ENCODE results near the gene NUMBL. TPM values are rescaled to one million over a fixed set of nuclear protein-coding genes. Genes with fewer than 3 reads are reported as not detected.
"Not testable (repeated sequence)": the region's sequence is repeated elsewhere in the genome, so short reads cannot be mapped to it uniquely, and the experiment has no call there.

NUMBL gene
- total and polyA plus RNA-seq, 2 of the 13 experiments (the other 11 are each of a cell fraction or from before 2014, with no cell fraction given), result 0.49 to 2.3 TPM

DNA sequence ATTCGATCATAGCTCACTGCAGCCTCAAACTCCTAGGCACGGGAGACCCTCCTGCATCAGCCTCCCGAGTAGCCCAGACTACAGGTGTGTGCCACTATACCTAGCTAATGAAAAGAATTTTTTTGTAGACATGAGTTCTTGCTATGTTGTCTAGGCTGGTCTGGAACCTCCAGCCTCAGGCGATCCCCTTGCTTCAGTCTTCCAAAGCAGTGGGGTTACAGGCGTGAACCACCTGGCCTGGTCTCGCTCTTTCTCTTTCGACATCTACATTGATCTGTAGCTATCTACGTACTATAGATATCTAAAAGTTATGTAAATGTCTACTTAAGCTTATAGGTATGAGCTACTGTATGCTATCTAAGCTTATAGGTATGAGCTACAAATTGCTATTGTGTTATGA lies 32.4 kb downstream of the NUMBL start:
- no peak overlapping the region for H3K27ac ChIP-seq (ENCODE audit: extremely low read length, insufficient read depth, low read length)
- no peaks in the 10 kb centered on the region for H3K9me3 ChIP-seq (ENCODE audit: low read length)
- no peaks in the 10 kb centered on the region for H3K79me2 ChIP-seq (ENCODE audit: insufficient read depth, low read length)
- H3K36me3 ChIP-seq (replicated peaks in 1 of 2; ENCODE audit: control insufficient read depth in 1 of 2, insufficient read depth in 2 of 2, low read length in 2 of 2), result no peaks in the 10 kb centered on the region
- no peak for TF ChIP-seq MBNL3 (CRISPR knock-in tag; conservative IDR thresholded peaks at IDR 0.05)
- no peak for TF ChIP-seq ZSCAN30 (CRISPR knock-in tag; IDR thresholded peaks at IDR 0.05)
- TF ChIP-seq, protein P1, sequence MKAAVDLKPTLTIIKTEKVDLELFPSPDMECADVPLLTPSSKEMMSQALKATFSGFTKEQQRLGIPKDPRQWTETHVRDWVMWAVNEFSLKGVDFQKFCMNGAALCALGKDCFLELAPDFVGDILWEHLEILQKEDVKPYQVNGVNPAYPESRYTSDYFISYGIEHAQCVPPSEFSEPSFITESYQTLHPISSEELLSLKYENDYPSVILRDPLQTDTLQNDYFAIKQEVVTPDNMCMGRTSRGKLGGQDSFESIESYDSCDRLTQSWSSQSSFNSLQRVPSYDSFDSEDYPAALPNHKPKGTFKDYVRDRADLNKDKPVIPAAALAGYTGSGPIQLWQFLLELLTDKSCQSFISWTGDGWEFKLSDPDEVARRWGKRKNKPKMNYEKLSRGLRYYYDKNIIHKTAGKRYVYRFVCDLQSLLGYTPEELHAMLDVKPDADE (CRISPR knock-in tag; IDR thresholded peaks at IDR 0.05), result no peak
- no peak for TF ChIP-seq KDM1A (CRISPR knock-in tag; IDR thresholded peaks at IDR 0.05)
- TF ChIP-seq TEAD3 (CRISPR knock-in tag; optimal IDR thresholded peaks at IDR 0.05; ENCODE audit: borderline replicate concordance), result no peak
- no peak for TF ChIP-seq TCF7L2 (IDR thresholded peaks at IDR 0.05; ENCODE audit: low read depth, low read length)
- in situ Hi-C loops (cut with HindIII; ENCODE audit: extremely low pct_ligation_motif_present, low pct_unique_long_range_greater_than_20kb), result loop anchor here (25.0 kb wide), 1 partner anchor 479 kb away; no protein-coding TSS in a partner anchor
- no peaks in the 10 kb centered on the region for H4K20me1 ChIP-seq (ENCODE audit: insufficient read depth, low read length)
- no peaks in the 10 kb centered on the region; the same call in 1 of the 2 replicates for H3K4me1 ChIP-seq (ENCODE audit: insufficient read depth, low read length)
- H2AFZ ChIP-seq (ENCODE audit: low read length), result no peak overlapping the region
- DNase-seq (ENCODE audit: low spot score), result no peak
- H3K9ac ChIP-seq (ENCODE audit: insufficient read depth, low read depth, low read length), result no peak overlapping the region
- FAIRE-seq, result no peak
- intact Hi-C loops (cut with micrococcal nuclease; ENCODE audit: unreplicated experiment), result no loop called here
- no peak overlapping the region for H3K4me2 ChIP-seq (ENCODE audit: low read depth, low read length)
- H3K4me3 ChIP-seq (replicated peaks in 1 of 3; ENCODE audit: insufficient read depth in 1 of 3, low read depth in 2 of 3, low read length in 3 of 3), result no peak overlapping the region
- 38% methylated on average over 8 of the region's 8 CpGs for WGBS (ENCODE audit: low lambda C conversion rate)
- no TSS peak for BruUV-seq (replicated peaks)
- no peak for ATAC-seq
- POLR2A ChIA-PET, result no interaction called here
- CTCF ChIA-PET (ENCODE audit: low intra/inter-chr PET ratio, low total read pairs), result no interaction called here
- peaks cover 0 to 28% of the 10 kb centered on the region in 2 experiments; a peak in 3 of 5 replicates for H3K27me3 ChIP-seq (ENCODE audit: control insufficient read depth in 1 of 2, insufficient read depth in 2 of 2, low read length in 2 of 2)

DNA sequence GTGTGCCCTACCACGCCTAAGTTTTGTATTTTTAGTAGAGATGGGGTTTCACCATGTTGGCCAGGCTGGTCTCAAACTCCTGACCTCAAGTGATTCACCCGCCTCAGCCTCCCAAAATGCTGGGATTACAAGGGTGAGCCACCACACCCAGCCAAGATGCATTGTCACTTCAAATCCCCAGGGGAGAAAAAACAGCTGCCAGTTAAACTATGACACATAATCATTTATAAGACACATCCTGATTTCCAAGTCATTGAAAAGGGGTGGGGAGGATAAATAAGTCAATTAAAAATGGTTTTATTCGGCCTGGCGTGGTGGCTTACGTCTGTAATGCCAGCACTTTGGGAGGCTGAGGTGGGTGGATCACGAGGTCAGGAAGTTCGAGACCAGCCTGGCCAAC lies 34.8 kb downstream of the NUMBL start:
- H3K9ac ChIP-seq (ENCODE audit: insufficient read depth, low read depth, low read length); H3K36me3 ChIP-seq (replicated peaks in 1 of 2; ENCODE audit: control insufficient read depth in 1 of 2, insufficient read depth in 2 of 2, low read length in 2 of 2); ATAC-seq; intact Hi-C loops (cut with micrococcal nuclease; ENCODE audit: unreplicated experiment); FAIRE-seq; H2AFZ ChIP-seq (ENCODE audit: low read length); H3K4me3 ChIP-seq (replicated peaks in 1 of 3; ENCODE audit: insufficient read depth in 1 of 3, low read depth in 2 of 3, low read length in 3 of 3); H3K9me3 ChIP-seq (ENCODE audit: low read length); H4K20me1 ChIP-seq (ENCODE audit: insufficient read depth, low read length); POLR2A ChIA-PET; BruUV-seq (replicated peaks); H3K79me2 ChIP-seq (ENCODE audit: insufficient read depth, low read length); H3K4me2 ChIP-seq (ENCODE audit: low read depth, low read length); H3K27ac ChIP-seq (ENCODE audit: extremely low read length, insufficient read depth, low read length); DNase-seq (ENCODE audit: low spot score); H3K4me1 ChIP-seq (ENCODE audit: insufficient read depth, low read length): not testable (repeated sequence)
- 14% methylated on average over 7 of the region's 7 CpGs for WGBS (ENCODE audit: low lambda C conversion rate)
- in situ Hi-C loops (cut with HindIII; ENCODE audit: extremely low pct_ligation_motif_present, low pct_unique_long_range_greater_than_20kb), result loop anchor here (25.0 kb wide), 1 partner anchor 482 kb away; no protein-coding TSS in a partner anchor
- H3K27me3 ChIP-seq (ENCODE audit: control insufficient read depth in 1 of 2, insufficient read depth in 2 of 2, low read length in 2 of 2), result peaks cover 0 to 25% of the 10 kb centered on the region in 2 experiments; a peak in 3 of 5 replicates
- CTCF ChIA-PET (ENCODE audit: low intra/inter-chr PET ratio, low total read pairs), result interaction anchor here (0.6 kb wide), 1 partner anchor 23 kb away, joined by 3 read pairs; no protein-coding TSS in a partner anchor

DNA sequence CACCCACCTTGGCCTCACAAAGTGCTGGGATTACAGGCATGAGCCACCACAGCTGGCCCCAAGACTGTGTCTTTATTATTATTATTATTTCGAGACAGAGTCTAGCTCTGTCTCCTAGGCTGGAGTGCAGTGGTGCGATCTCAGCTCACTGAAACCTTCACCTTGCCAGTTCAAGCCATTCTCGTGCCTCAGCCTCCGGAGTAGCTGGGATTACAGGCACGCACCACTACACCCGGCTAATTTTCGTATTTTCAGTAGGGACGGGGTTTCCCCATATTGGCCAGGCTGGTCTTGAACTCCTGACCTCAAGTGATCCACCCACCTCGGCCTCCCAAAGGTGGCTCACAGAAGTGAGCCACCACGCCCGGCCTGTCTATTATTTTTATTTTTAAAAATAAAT lies 38.1 kb downstream of the NUMBL start:
- H3K36me3 ChIP-seq (replicated peaks in 1 of 2; ENCODE audit: control insufficient read depth in 1 of 2, insufficient read depth in 2 of 2, low read length in 2 of 2); BruUV-seq (replicated peaks); POLR2A ChIA-PET; CTCF ChIA-PET (ENCODE audit: low intra/inter-chr PET ratio, low total read pairs); H3K9ac ChIP-seq (ENCODE audit: insufficient read depth, low read depth, low read length); H3K4me3 ChIP-seq (replicated peaks in 1 of 3; ENCODE audit: insufficient read depth in 1 of 3, low read depth in 2 of 3, low read length in 3 of 3); H2AFZ ChIP-seq (ENCODE audit: low read length); FAIRE-seq; DNase-seq (ENCODE audit: low spot score); H3K79me2 ChIP-seq (ENCODE audit: insufficient read depth, low read length); H3K27ac ChIP-seq (ENCODE audit: extremely low read length, insufficient read depth, low read length); H3K4me1 ChIP-seq (ENCODE audit: insufficient read depth, low read length); H3K9me3 ChIP-seq (ENCODE audit: low read length); H3K4me2 ChIP-seq (ENCODE audit: low read depth, low read length); H4K20me1 ChIP-seq (ENCODE audit: insufficient read depth, low read length); ATAC-seq; intact Hi-C loops (cut with micrococcal nuclease; ENCODE audit: unreplicated experiment): not testable (repeated sequence)
- WGBS (ENCODE audit: low lambda C conversion rate), result 46% methylated on average over 11 of the region's 11 CpGs
- peaks cover 0 to 11% of the 10 kb centered on the region in 2 experiments; a peak in 2 of 5 replicates for H3K27me3 ChIP-seq (ENCODE audit: control insufficient read depth in 1 of 2, insufficient read depth in 2 of 2, low read length in 2 of 2)
- in situ Hi-C loops (cut with HindIII; ENCODE audit: extremely low pct_ligation_motif_present, low pct_unique_long_range_greater_than_20kb), result loop anchor here (25.0 kb wide), 1 partner anchor 485 kb away; no protein-coding TSS in a partner anchor

Data from HepG2 (cell line).